Measurements from ENCODE around the gene ATL1.

GRCh38 chr14:50607181-50607580, 47.2 kb downstream of the ATL1 start:
- TF ChIP-seq CTCF (IDR thresholded peaks at IDR 0.05; ENCODE audit: borderline replicate concordance, extremely low read depth, low read length, poor library complexity, severe bottlenecking) (no peak), EZH2 (IDR thresholded peaks at IDR 0.05; ENCODE audit: borderline replicate concordance, low read depth, low read length, severe bottlenecking) (no peak)
